ENCODE data around the gene CCDC92.

Gene CCDC92

GRCh38 chr12:123889848-123890535 is 82.6 kb downstream of the CCDC92 start:
- no peak for DNase-seq (ENCODE audit: low spot score)

GRCh38 chr12:123888989-123889388 is 83.6 kb downstream of the CCDC92 start:
- DNase-seq (ENCODE audit: low spot score), result no peak

GRCh38 chr12:123886931-123887582 is 85.6 kb downstream of the CCDC92 start:
- DNase-seq (ENCODE audit: low spot score), result no peak

- DNase-seq (ENCODE audit: low spot score), result no peak
Observed at GRCh38 chr12:123886258-123886657, 86.4 kb downstream of the CCDC92 start.
